Esophagus squamous epithelium (tissue), 5 donors: ENCODE results near the gene ALDH3B1. TPM values are rescaled to one million over a fixed set of nuclear protein-coding genes. Genes with fewer than 3 reads are reported as not detected.

Source experiments
- DNase-seq: peaks from one replicate; lab custom pipeline; 2025; lab: John Stamatoyannopoulos, UW
- H3K27ac ChIP-seq, 4 donors: fragments of 200-600 bp; sonication (generic); one replicate each; pipeline ENCODE4 v1.5.1; 2016 to 2019; ENCODE audit warnings: mild to moderate bottlenecking in 1 of 4
- H3K27me3 ChIP-seq, 4 donors: fragments of 200-600 bp; sonication (generic); 1 replicate in 3 of 4; 2 replicates in 1 of 4; pipeline versions ENCODE4 v1.5.1 to v1.6.0; 2017 to 2021; ENCODE audit warnings: antibody characterized with exemption in 1 of 4
- H3K36me3 ChIP-seq, 3 donors: fragments of 200-600 bp; sonication (generic); one replicate each; pipeline ENCODE4 v1.5.1; 2016 to 2019
- H3K4me1 ChIP-seq, 3 donors: fragments of 200-600 bp; sonication (generic); one replicate each; pipeline ENCODE4 v1.5.1; 2017 to 2019
- H3K4me3 ChIP-seq, 4 donors: fragments of 200-600 bp; sonication (generic); 1 replicate in 3 of 4; 2 replicates in 1 of 4; pipeline ENCODE4 v1.5.1; 2016 to 2019; ENCODE audit warnings: mild to moderate bottlenecking in 2 of 4, moderate library complexity in 1 of 4
- H3K9me3 ChIP-seq, 3 donors: fragments of 200-600 bp; sonication (generic); one replicate each; pipeline ENCODE4 v1.5.1; 2016 to 2019
- CTCF ChIP-seq, 6 experiments: fragments of 450-650 bp in 4 of 6; fragments of 200-600 bp in 2 of 6; sonication (generic) in 2 of 6; IDR thresholded peaks; one replicate each; pipeline ENCODE4 v1.5.1; 2016 to 2019; ENCODE audit warnings: antibody characterized with exemption in 6 of 6, mild to moderate bottlenecking in 4 of 6, moderate library complexity in 4 of 6
- POLR2A ChIP-seq, 4 donors: fragments of 450-650 bp; IDR thresholded peaks; one replicate each; pipeline ENCODE4 v1.6.1; 2017; ENCODE audit warnings: antibody characterized with exemption in 4 of 4, mild to moderate bottlenecking in 4 of 4, moderate library complexity in 3 of 4
- WGBS, 2 donors: methylation state at CpG; one replicate each; pipeline ENCODE4 v1.1.5; 2018; 5-methylcytosine and 5-hydroxymethylcytosine counted together
- intact Hi-C: fragments of 100-400 bp; cut with DNase I; formaldehyde crosslinking; loops from one replicate; pipeline ENCODE4 v1.15.0; 2022
- total RNA-seq, 4 donors: library from RNA; depleted of rRNA; stranded (reverse); fragments of >200 nt; gene quantifications; one replicate each; pipeline ENCODE4 v1.1.0, GENCODE V29; 2016
- donor health status: DM: yes; HTN: yes; CAD: no.

The ALDH3B1 gene
- total RNA-seq, 4 donors from 2014 or later, result 1.6 to 15.7 (median 8.0) TPM

GRCh38 chr11:68056317-68057285 lies 46.5 kb downstream of the ALDH3B1 start:
- DNase-seq, result no peak
- no peak overlapping the region for H3K27ac ChIP-seq
- no peaks in the 10 kb centered on the region for H3K9me3 ChIP-seq
- peaks cover 0 to 43% (median 0%) of the 10 kb centered on the region in 3 donors for H3K36me3 ChIP-seq
- H3K4me1 ChIP-seq, result no peaks in the 10 kb centered on the region
- TF ChIP-seq POLR2A (IDR thresholded peaks at IDR 0.05), result no peak
- TF ChIP-seq CTCF (IDR thresholded peaks at IDR 0.05), result no peak
- 93 to 94% methylated on average over 9 to 12 of the region's 12 CpGs for WGBS, 2 donors
- no peak overlapping the region for H3K4me3 ChIP-seq
- intact Hi-C loops, result no loop called here
- H3K27me3 ChIP-seq, result no peaks in the 10 kb centered on the region

- no peak overlapping the region for H3K4me3 ChIP-seq
- WGBS, 2 donors, result 95 to 100% methylated on average over 4 of the region's 4 CpGs
- H3K27me3 ChIP-seq, result no peaks in the 10 kb centered on the region
- H3K36me3 ChIP-seq, result peaks cover 0 to 43% (median 0%) of the 10 kb centered on the region in 3 donors
- H3K9me3 ChIP-seq, result no peaks in the 10 kb centered on the region
- no peak overlapping the region for H3K27ac ChIP-seq
- intact Hi-C loops, result no loop called here
- no peak for TF ChIP-seq POLR2A (IDR thresholded peaks at IDR 0.05)
- no peak for TF ChIP-seq CTCF (IDR thresholded peaks at IDR 0.05)
- H3K4me1 ChIP-seq, result no peaks in the 10 kb centered on the region
- DNase-seq, result no peak
These were observed 47.7 kb downstream of the ALDH3B1 start for GRCh38 chr11:68057807-68058206.

- H3K36me3 ChIP-seq, result peaks cover 0 to 72% (median 0%) of the 10 kb centered on the region in 3 donors
- TF ChIP-seq POLR2A (IDR thresholded peaks at IDR 0.05), result no peak
- TF ChIP-seq CTCF (IDR thresholded peaks at IDR 0.05), result no peak
These were observed 51.4 kb downstream of the ALDH3B1 start for GRCh38 chr11:68061508-68061907.

GRCh38 chr11:68064926-68065325 lies 54.8 kb downstream of the ALDH3B1 start:
- TF ChIP-seq CTCF (IDR thresholded peaks at IDR 0.05) (no peak), POLR2A (IDR thresholded peaks at IDR 0.05) (no peak)
- H3K4me1 ChIP-seq, result no peaks in the 10 kb centered on the region
- intact Hi-C loops, result no loop called here
- H3K27me3 ChIP-seq, result no peaks in the 10 kb centered on the region
- H3K9me3 ChIP-seq, result no peaks in the 10 kb centered on the region
- 81 to 89% methylated on average over 1 to 2 of the region's 2 CpGs for WGBS, 2 donors
- no peak overlapping the region for H3K4me3 ChIP-seq
- no peak overlapping the region for H3K27ac ChIP-seq
- peaks cover 0 to 95% (median 0%) of the 10 kb centered on the region in 3 donors for H3K36me3 ChIP-seq
- DNase-seq, result no peak

More at GRCh38 chr11:68061508-68061907, 51.4 kb downstream of the ALDH3B1 start:
- WGBS, 2 donors, result 84 to 95% methylated on average over 3 to 5 of the region's 7 CpGs
- no peak overlapping the region for H3K27ac ChIP-seq
- H3K4me1 ChIP-seq, result no peaks in the 10 kb centered on the region
- no peaks in the 10 kb centered on the region for H3K27me3 ChIP-seq
- H3K4me3 ChIP-seq, result no peak overlapping the region
- no peaks in the 10 kb centered on the region for H3K9me3 ChIP-seq
- DNase-seq, result no peak
- intact Hi-C loops, result no loop called here

GRCh38 chr11:68065841-68066240 lies 55.7 kb downstream of the ALDH3B1 start:
- H3K4me1 ChIP-seq, result no peaks in the 10 kb centered on the region
- intact Hi-C loops, result no loop called here
- no peak for DNase-seq
- peaks cover 0 to 97% (median 0%) of the 10 kb centered on the region in 3 donors for H3K36me3 ChIP-seq
- no peak overlapping the region for H3K27ac ChIP-seq
- 89 to 96% methylated on average over 5 of the region's 5 CpGs for WGBS, 2 donors
- no peaks in the 10 kb centered on the region for H3K27me3 ChIP-seq
- TF ChIP-seq CTCF (IDR thresholded peaks at IDR 0.05) (no peak), POLR2A (IDR thresholded peaks at IDR 0.05) (no peak)
- H3K4me3 ChIP-seq, result no peak overlapping the region
- no peaks in the 10 kb centered on the region for H3K9me3 ChIP-seq
